ENCODE results near the gene TAF4B.
"Not testable (repeated sequence)": the region's sequence is repeated elsewhere in the genome, so short reads cannot be mapped to it uniquely, and the experiment has no call there.

TAF4B gene

GRCh38 chr18:26429535-26430226 is 203.4 kb downstream of the TAF4B start:
- no peak for DNase-seq (ENCODE audit: low spot score)

DNA sequence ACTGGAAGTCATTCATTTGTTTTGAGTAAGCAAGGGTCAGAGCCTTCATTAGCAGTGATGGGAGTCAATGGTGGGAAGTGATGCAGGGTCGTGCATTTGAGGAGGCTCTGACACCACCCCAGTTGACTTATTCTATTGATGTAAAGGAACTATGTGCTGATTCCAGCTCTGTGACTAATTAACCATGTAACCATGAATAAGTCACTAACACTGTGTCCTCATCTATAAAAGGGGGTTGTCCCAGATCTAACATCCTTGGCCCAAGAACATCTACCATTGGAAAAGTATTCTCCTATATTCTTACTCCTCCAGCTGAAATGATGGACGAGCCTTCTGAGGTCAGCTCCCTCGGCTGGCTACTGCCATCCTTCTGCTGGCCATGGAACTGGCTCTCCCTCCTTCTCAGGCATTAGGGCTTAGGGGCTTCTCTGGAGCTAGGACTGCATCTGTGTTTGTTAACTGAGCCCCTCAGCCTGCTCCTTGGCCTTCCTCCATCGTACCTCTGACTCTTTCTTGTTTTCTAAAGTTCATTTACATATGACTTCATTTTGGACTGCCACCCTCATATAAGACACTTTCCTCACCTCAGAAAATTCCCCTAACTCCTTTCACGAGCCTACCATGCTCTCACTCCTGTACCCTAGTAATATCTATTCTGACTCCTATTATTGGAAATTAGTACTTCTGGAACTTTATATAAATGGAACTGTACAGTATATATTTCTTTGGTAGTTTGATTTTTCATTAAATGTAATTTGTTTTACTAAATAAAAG is 206.6 kb downstream of the TAF4B start:
- DNase-seq (ENCODE audit: low spot score), result no peak

DNA sequence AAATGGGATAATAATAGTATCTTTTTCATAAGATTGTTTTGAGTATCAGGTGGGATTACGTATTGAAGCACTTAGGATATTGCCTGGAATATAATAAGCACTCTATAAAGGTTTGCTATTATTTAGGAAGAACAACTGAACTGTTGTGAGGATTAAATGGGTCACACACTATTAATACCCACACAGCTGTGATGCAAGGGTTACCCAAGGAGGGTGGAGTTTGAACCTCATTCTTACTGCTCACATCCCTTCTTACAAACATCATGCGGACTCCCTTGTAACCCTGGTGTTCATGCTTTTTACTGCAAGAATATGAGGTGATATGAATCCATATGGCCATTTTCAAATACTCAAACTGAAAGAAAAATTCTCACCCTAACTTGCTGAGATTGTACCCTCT is 208.6 kb downstream of the TAF4B start:
- no peak for DNase-seq (ENCODE audit: low spot score)

- no peak for DNase-seq (ENCODE audit: low spot score)
Measured at GRCh38 chr18:26435415-26436095, 209.3 kb downstream of the TAF4B start.

GRCh38 chr18:26436176-26437051 is 210.2 kb downstream of the TAF4B start:
- no peak for DNase-seq (ENCODE audit: low spot score)

DNA sequence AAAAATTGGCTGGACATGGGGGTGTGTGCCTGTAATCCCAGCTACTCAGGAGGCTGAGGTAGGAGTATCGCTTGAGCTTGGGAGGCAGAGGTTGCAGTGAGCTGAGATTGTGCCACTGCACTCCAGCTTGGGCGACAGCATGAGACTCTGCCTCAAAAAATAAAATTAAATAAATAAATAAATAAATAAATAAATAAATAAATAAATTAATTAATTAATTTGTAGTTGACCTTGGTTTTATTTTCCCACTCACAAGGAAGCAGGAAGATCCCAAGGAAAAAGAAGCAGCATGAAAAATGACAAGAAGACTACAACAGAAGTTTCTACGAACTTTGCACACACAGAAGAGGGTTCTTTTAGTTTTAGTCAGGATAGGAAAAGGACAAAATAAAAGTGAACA is 211.4 kb downstream of the TAF4B start:
- DNase-seq (ENCODE audit: low spot score), result not testable (repeated sequence)

GRCh38 chr18:26438980-26439379 is 212.7 kb downstream of the TAF4B start:
- DNase-seq (ENCODE audit: low spot score), result no peak

GRCh38 chr18:26439537-26439936 is 213.3 kb downstream of the TAF4B start:
- no peak for DNase-seq (ENCODE audit: low spot score)

- DNase-seq (ENCODE audit: low spot score), result no peak
Measured at GRCh38 chr18:26440644-26441043, 214.4 kb downstream of the TAF4B start.
